ENCODE data around the gene SUCLG2.

Gene SUCLG2

DNA sequence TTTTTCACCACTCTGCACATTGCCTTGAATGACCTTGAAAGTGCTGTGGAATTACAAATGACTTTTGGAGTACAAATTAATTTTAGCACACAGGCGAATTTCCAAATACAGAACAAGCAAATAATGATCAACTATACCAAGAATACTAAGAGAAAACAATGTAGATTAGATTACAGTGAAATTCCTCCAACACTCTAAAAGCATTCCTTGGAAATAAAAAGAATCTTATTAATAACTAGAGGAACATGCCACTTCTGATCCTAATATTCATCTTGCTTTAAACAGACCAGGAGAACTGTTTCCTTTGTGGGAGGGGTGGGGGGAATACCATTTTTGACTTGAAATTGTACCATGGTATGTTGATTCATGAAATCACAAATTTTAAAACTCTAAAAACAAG lies 167.5 kb downstream of the SUCLG2 start:
- H3K9me3 ChIP-seq (ENCODE audit: control insufficient read depth, insufficient read depth, low read depth, low read length), result no peaks in the 10 kb centered on the region
- H3K36me3 ChIP-seq (ENCODE audit: control insufficient read depth in 2 of 2, insufficient read depth in 1 of 2, low read length in 2 of 2), result no peaks in the 10 kb centered on the region
- no peak for TF ChIP-seq ZNF350 (tag by site-specific recombination; IDR thresholded peaks at IDR 0.05)
- no peak for TF ChIP-seq GLI2 (tag by site-specific recombination; IDR thresholded peaks at IDR 0.05; ENCODE audit: borderline replicate concordance, low read depth)
- TF ChIP-seq, protein P1, sequence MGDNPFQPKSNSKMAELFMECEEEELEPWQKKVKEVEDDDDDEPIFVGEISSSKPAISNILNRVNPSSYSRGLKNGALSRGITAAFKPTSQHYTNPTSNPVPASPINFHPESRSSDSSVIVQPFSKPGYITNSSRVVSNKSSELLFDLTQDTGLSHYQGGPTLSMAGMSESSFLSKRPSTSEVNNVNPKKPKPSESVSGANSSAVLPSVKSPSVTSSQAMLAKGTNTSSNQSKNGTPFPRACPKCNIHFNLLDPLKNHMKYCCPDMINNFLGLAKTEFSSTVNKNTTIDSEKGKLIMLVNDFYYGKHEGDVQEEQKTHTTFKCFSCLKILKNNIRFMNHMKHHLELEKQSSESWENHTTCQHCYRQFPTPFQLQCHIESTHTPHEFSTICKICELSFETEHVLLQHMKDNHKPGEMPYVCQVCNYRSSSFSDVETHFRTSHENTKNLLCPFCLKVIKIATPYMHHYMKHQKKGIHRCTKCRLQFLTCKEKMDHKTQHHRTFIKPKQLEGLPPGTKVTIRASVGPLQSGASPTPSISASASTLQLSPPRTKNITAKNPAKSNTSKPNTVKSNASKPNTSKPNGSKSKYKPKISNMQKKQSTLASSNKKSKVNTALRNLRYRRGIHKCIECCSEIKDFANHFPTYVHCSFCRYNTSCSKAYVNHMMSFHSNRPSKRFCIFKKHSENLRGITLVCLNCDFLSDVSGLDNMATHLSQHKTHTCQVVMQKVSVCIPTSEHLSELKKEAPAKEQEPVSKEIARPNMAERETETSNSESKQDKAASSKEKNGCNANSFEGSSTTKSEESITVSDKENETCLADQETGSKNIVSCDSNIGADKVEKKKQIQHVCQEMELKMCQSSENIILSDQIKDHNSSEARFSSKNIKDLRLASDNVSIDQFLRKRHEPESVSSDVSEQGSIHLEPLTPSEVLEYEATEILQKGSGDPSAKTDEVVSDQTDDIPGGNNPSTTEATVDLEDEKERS (tag by site-specific recombination; IDR thresholded peaks at IDR 0.05), result no peak
- TF ChIP-seq ZNF629 (tag by site-specific recombination; IDR thresholded peaks at IDR 0.05), result no peak
- TF ChIP-seq ZNF792 (tag by site-specific recombination; IDR thresholded peaks at IDR 0.05), result no peak
- ChIA-PET CTCF (no interaction called here), POLR2A (no interaction called here)
- H3K4me1 ChIP-seq (ENCODE audit: control insufficient read depth, insufficient read depth, low read length), result no peaks in the 10 kb centered on the region
- no peak overlapping the region for H3K27ac ChIP-seq (ENCODE audit: extremely low read depth, low read depth, low read length)
- H3K4me3 ChIP-seq (ENCODE audit: low read depth, low read length), result no peak overlapping the region

GRCh38 chr3:67484085-67484484 lies 170.3 kb downstream of the SUCLG2 start:
- TF ChIP-seq ZNF391 (tag by site-specific recombination; IDR thresholded peaks at IDR 0.05; ENCODE audit: borderline replicate concordance, low read depth) (no peak), ZBTB1 (tag by site-specific recombination; IDR thresholded peaks at IDR 0.05) (no peak), SCRT1 (tag by site-specific recombination; IDR thresholded peaks at IDR 0.05; ENCODE audit: borderline replicate concordance) (no peak)
- H3K4me1 ChIP-seq (ENCODE audit: control insufficient read depth, insufficient read depth, low read length), result no peaks in the 10 kb centered on the region
- ChIA-PET POLR2A (no interaction called here), CTCF (interaction anchor here (0.7 kb wide), 1 partner anchor 78 kb away, joined by 3 read pairs; no protein-coding TSS in a partner anchor)
- H3K27ac ChIP-seq (ENCODE audit: extremely low read depth, low read depth, low read length), result no peak overlapping the region
- no peaks in the 10 kb centered on the region for H3K9me3 ChIP-seq (ENCODE audit: control insufficient read depth, insufficient read depth, low read depth, low read length)
- no peaks in the 10 kb centered on the region for H3K36me3 ChIP-seq (ENCODE audit: control insufficient read depth in 2 of 2, insufficient read depth in 1 of 2, low read length in 2 of 2)
- no peak overlapping the region for H3K4me3 ChIP-seq (ENCODE audit: low read depth, low read length)

- H3K9me3 ChIP-seq (ENCODE audit: control insufficient read depth, insufficient read depth, low read depth, low read length), result no peaks in the 10 kb centered on the region
- H3K27ac ChIP-seq (ENCODE audit: extremely low read depth, low read depth, low read length), result no peak overlapping the region
- no peaks in the 10 kb centered on the region for H3K4me1 ChIP-seq (ENCODE audit: control insufficient read depth, insufficient read depth, low read length)
- ChIA-PET CTCF (no interaction called here), POLR2A (no interaction called here)
- H3K4me3 ChIP-seq (ENCODE audit: low read depth, low read length), result no peak overlapping the region
- no peaks in the 10 kb centered on the region for H3K36me3 ChIP-seq (ENCODE audit: control insufficient read depth in 2 of 2, insufficient read depth in 1 of 2, low read length in 2 of 2)
- TF ChIP-seq ZBTB49 (tag by site-specific recombination; IDR thresholded peaks at IDR 0.05; ENCODE audit: low read depth) (no peak), ZNF146 (tag by site-specific recombination; IDR thresholded peaks at IDR 0.05) (no peak), ZFP41 (tag by site-specific recombination; IDR thresholded peaks at IDR 0.05; ENCODE audit: borderline replicate concordance) (no peak), ZNF768 (tag by site-specific recombination; IDR thresholded peaks at IDR 0.05) (no peak), GLIS2 (tag by site-specific recombination; IDR thresholded peaks at IDR 0.05) (no peak), ATF2 (tag by site-specific recombination; IDR thresholded peaks at IDR 0.05; ENCODE audit: low read depth) (no peak), ZBTB1 (tag by site-specific recombination; IDR thresholded peaks at IDR 0.05) (no peak), SALL2 (tag by site-specific recombination; IDR thresholded peaks at IDR 0.05; ENCODE audit: borderline replicate concordance) (no peak), ZNF391 (tag by site-specific recombination; IDR thresholded peaks at IDR 0.05; ENCODE audit: borderline replicate concordance, low read depth) (no peak), TSHZ1 (tag by site-specific recombination; IDR thresholded peaks at IDR 0.05; ENCODE audit: borderline replicate concordance) (no peak)
- TF ChIP-seq, protein P2, sequence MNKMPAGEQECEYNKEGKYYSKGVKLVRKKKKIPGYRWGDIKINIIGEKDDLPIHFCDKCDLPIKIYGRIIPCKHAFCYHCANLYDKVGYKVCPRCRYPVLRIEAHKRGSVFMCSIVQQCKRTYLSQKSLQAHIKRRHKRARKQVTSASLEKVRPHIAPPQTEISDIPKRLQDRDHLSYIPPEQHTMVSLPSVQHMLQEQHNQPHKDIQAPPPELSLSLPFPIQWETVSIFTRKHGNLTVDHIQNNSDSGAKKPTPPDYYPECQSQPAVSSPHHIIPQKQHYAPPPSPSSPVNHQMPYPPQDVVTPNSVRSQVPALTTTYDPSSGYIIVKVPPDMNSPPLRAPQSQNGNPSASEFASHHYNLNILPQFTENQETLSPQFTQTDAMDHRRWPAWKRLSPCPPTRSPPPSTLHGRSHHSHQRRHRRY (tag by site-specific recombination; IDR thresholded peaks at IDR 0.05), result no peak
- TF ChIP-seq, protein P3, sequence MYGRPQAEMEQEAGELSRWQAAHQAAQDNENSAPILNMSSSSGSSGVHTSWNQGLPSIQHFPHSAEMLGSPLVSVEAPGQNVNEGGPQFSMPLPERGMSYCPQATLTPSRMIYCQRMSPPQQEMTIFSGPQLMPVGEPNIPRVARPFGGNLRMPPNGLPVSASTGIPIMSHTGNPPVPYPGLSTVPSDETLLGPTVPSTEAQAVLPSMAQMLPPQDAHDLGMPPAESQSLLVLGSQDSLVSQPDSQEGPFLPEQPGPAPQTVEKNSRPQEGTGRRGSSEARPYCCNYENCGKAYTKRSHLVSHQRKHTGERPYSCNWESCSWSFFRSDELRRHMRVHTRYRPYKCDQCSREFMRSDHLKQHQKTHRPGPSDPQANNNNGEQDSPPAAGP (tag by site-specific recombination; IDR thresholded peaks at IDR 0.05), result no peak
Measured at GRCh38 chr3:67481126-67481525, 173.3 kb downstream of the SUCLG2 start.
